K562 (cell line): ENCODE results near the gene VARS1. TPM values are rescaled to one million over a fixed set of nuclear protein-coding genes. Genes with fewer than 3 reads are reported as not detected.

Experiments
- ATF1 ChIP-seq, 2 experiments: fragments of 450-650 bp in 1 of 2; IDR thresholded peaks; 2 replicates each; pipeline ENCODE4 v1.6.1; 2016; ENCODE audit warnings: missing compliant biosample characterization in 1 of 2, missing genetic modification characterization in 1 of 2
- BRD9 ChIP-seq: fragments of 450-650 bp; IDR thresholded peaks from 2 replicates; pipeline ENCODE4 v1.6.1; 2018; ENCODE audit warnings: low read depth; ENCODE audit not compliant: partially characterized antibody
- C11orf30 ChIP-seq: fragments of 450-650 bp; IDR thresholded peaks from 2 replicates; pipeline ENCODE4 v1.6.1; 2016; ENCODE audit warnings: low read depth, mild to moderate bottlenecking
- E2F4 ChIP-seq: sonication (generic); formaldehyde crosslinking; IDR thresholded peaks from 2 replicates; pipeline ENCODE4 v1.8.0; 2022; ENCODE audit warnings: mild to moderate bottlenecking, low read depth, missing genetic modification reagents
- ERF ChIP-seq: fragments of 450-650 bp; formaldehyde crosslinking; IDR thresholded peaks from 2 replicates; pipeline ENCODE4 v1.4.0; 2020; ENCODE audit warnings: mild to moderate bottlenecking, mixed read lengths
- ESRRB ChIP-seq: fragments of 250-450 bp; sonication (Bioruptor Pico); IDR thresholded peaks from 2 replicates; pipeline ENCODE4 v1.5.0; 2020; ENCODE audit warnings: mild to moderate bottlenecking, moderate library complexity, borderline replicate concordance
- HCFC1 ChIP-seq: IDR thresholded peaks from 2 replicates; pipeline ENCODE4 v1.6.1; 2012; ENCODE audit warnings: low read depth, low read length, improper control_type of control experiment
- HDAC2 ChIP-seq: fragments of 450-650 bp; IDR thresholded peaks from 2 replicates; pipeline ENCODE4 v1.6.1; 2016; ENCODE audit warnings: mild to moderate bottlenecking
- HMG20A ChIP-seq: fragments of 450-650 bp; formaldehyde crosslinking; conservative IDR thresholded peaks from 2 replicates; pipeline ENCODE4 v1.4.0; 2020; ENCODE audit warnings: mild to moderate bottlenecking, mixed read lengths
- LEF1 ChIP-seq: fragments of 450-650 bp; IDR thresholded peaks from 2 replicates; pipeline ENCODE4 v1.6.1; 2016; ENCODE audit warnings: mild to moderate bottlenecking
- MLLT1 ChIP-seq, 2 experiments: fragments of 450-650 bp; IDR thresholded peaks; 2 replicates each; pipeline ENCODE4 v1.6.1; 2016
- MYNN ChIP-seq, 2 experiments: sonication (generic); formaldehyde crosslinking in 1 of 2; IDR thresholded peaks; 2 replicates each; pipeline versions ENCODE4 v1.5.0 to v1.6.1; 2016 to 2020; ENCODE audit warnings: antibody characterized with exemption in 1 of 2, missing genetic modification reagents in 1 of 2
- NR2F6 ChIP-seq: fragments of 450-650 bp; formaldehyde crosslinking; IDR thresholded peaks from 2 replicates; pipeline ENCODE4 v1.4.0; 2020; ENCODE audit warnings: mild to moderate bottlenecking
- PHTF2 ChIP-seq: fragments of 250-450 bp; sonication (Bioruptor Pico); IDR thresholded peaks from 2 replicates; pipeline ENCODE4 v1.5.0; 2021; ENCODE audit warnings: mild to moderate bottlenecking
- PML ChIP-seq: IDR thresholded peaks from 2 replicates; pipeline ENCODE4 v1.6.1; 2012; ENCODE audit warnings: low read length, inconsistent platforms
- RFX7 ChIP-seq: fragments of 250-450 bp; sonication (Bioruptor Pico); IDR thresholded peaks from 2 replicates; pipeline ENCODE4 v1.5.1; 2021; ENCODE audit warnings: mild to moderate bottlenecking
- SP2 ChIP-seq: IDR thresholded peaks from 2 replicates; pipeline ENCODE4 v1.6.1; 2011; ENCODE audit warnings: mild to moderate bottlenecking, low read depth, low read length, moderate library complexity; ENCODE audit not compliant: poor library complexity, severe bottlenecking; ENCODE audit errors: extremely low read depth
- SRF ChIP-seq, 2 experiments: fragments of 250-450, 450-650 bp in 1 of 2; sonication (Bioruptor Pico) in 1 of 2; sonication (generic) in 1 of 2; formaldehyde crosslinking; IDR thresholded peaks; 2 replicates each; pipeline versions ENCODE4 v1.5.0 to v1.5.1; 2020 to 2022; ENCODE audit warnings: mild to moderate bottlenecking in 1 of 2, missing genetic modification reagents in 1 of 2
- VEZF1 ChIP-seq: fragments of 200-800 bp; sonication (Bioruptor generic); IDR thresholded peaks from 2 replicates; pipeline ENCODE4 v1.6.1; 2017; ENCODE audit warnings: missing genetic modification characterization, missing compliant biosample characterization
- ZNF280B ChIP-seq: fragments of 250-450 bp; sonication (Bioruptor Pico); IDR thresholded peaks from 2 replicates; pipeline ENCODE4 v1.5.1; 2021; ENCODE audit warnings: mild to moderate bottlenecking
- ZNF696 ChIP-seq: fragments of 250-450 bp; sonication (Bioruptor Pico); conservative IDR thresholded peaks from 2 replicates; pipeline ENCODE4 v1.4.0; 2020; ENCODE audit warnings: mild to moderate bottlenecking, moderate library complexity
- polyA plus RNA-seq, 8 experiments: library from polyadenylated mRNA; depleted of rRNA in 4 of 8; stranded (reverse) in 5 of 8; unstranded in 3 of 8; fragments of >200 nt; fragmentation: Nextera tagmentation in 2 of 8; fragmentation: Illumina TruSeq in 1 of 8; extraction: Ambion mirVana in 2 of 8; extraction: Trizol in 1 of 8; gene quantifications; 2 replicates each; pipeline versions ENCODE4 v1.2.1 to v1.2.3, GENCODE V29; 2011 to 2014; ENCODE audit warnings: inconsistent platforms in 1 of 8, missing spikeins in 1 of 8
- total RNA-seq, 7 experiments: library from RNA; depleted of rRNA in 6 of 7; stranded (reverse); fragments of >200 nt in 6 of 7; fragmentation: Illumina TruSeq in 2 of 7; extraction: Trizol in 2 of 7; gene quantifications; 2 replicates each; pipeline versions ENCODE4 v1.2.1 to v1.2.3, GENCODE V29; 2011 to 2021; ENCODE audit warnings: low replicate concordance in 1 of 7

The VARS1 gene
- total and polyA plus RNA-seq, 9 of the 15 experiments (the other 6 are each of a cell fraction or from before 2014, with no cell fraction given): 2.9 to 488 (median 130) TPM

DNA sequence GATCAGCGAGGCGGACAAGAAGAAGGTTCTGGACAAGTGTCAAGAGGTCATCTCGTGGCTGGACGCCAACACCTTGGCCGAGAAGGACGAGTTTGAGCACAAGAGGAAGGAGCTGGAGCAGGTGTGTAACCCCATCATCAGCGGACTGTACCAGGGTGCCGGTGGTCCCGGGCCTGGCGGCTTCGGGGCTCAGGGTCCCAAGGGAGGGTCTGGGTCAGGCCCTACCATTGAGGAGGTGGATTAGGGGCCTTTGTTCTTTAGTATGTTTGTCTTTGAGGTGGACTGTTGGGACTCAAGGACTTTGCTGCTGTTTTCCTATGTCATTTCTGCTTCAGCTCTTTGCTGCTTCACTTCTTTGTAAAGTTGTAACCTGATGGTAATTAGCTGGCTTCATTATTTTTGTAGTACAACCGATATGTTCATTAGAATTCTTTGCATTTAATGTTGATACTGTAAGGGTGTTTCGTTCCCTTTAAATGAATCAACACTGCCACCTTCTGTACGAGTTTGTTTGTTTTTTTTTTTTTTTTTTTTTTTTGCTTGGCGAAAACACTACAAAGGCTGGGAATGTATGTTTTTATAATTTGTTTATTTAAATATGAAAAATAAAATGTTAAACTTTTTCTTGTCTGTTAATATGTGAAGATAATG lies 34.2 kb upstream of the VARS1 start (continued):
- TF ChIP-seq E2F4 (CRISPR knock-in tag) (no peak), SRF (CRISPR knock-in tag; IDR thresholded peaks at IDR 0.05) (no peak), C11orf30 (no peak), BRD9 (peak; percentile 99), ERF (CRISPR knock-in tag) (peak; percentile 70; the same call in 1 of the 2 replicates), PML (peak; percentile 26; the same call in 1 of the 2 replicates), LEF1 (peak; percentile 14; the same call in 1 of the 2 replicates), ESRRB (0 out of 2 replicates have a peak, but pooled peaks have one; percentile 40), PHTF2 (peak; percentile 99; the same call in 1 of the 2 replicates), RFX7 (CRISPR knock-in tag) (no peak), ZNF696 (no peak), HCFC1 (no peak), MLLT1 (IDR thresholded peaks at IDR 0.05) (peak; percentile 29 to 79; a peak in 3 of 4 replicates), HMG20A (CRISPR knock-in tag) (0 out of 2 replicates have a peak, but pooled peaks have one; percentile 54), SP2 (no peak), NR2F6 (CRISPR knock-in tag) (peak; percentile 95), HDAC2 (peak; percentile 28; the same call in 1 of the 2 replicates), ZNF280B (CRISPR knock-in tag) (no peak), MYNN (IDR thresholded peaks at IDR 0.05) (no peak), MYNN (CRISPR knock-in tag; IDR thresholded peaks at IDR 0.05) (no peak), ATF1 (CRISPR knock-in tag; IDR thresholded peaks at IDR 0.05) (no peak), ATF1 (tag; IDR thresholded peaks at IDR 0.05) (peak; percentile 53), VEZF1 (no peak)
